NCI-H226 (cell line): ENCODE measurements around the gene CASP1.

Experiments
- DNase-seq: peaks from one replicate; pipeline ENCODE4 v3.0.0-alpha.2; 2015

CASP1 gene

GRCh38 chr11:104979839-104980238, 55.1 kb downstream of the CASP1 start:
- no peak for DNase-seq
